ENCODE data around the gene AGAP3. TPM values are rescaled to one million over a fixed set of nuclear protein-coding genes. Genes with fewer than 3 reads are reported as not detected.
A peak's percentile ranks its signal among the peaks of the same experiment; 100 is the strongest.

Gene AGAP3
- total and polyA plus RNA-seq, 2 of the 4 experiments (the other 2 are of a cell fraction): 35.3 to 93.9 TPM

- no TSS peak for BruUV-seq (replicated peaks)
Measured at GRCh38 chr7:151134743-151135524, 48.7 kb downstream of the AGAP3 start.

More at GRCh38 chr7:151134743-151135524, 48.7 kb downstream of the AGAP3 start:
- H3K4me1 ChIP-seq (ENCODE audit: control insufficient read depth, insufficient read depth, low read length): no peaks in the 10 kb centered on the region
- H4K91ac ChIP-seq (ENCODE audit: insufficient read depth, low read depth, low read length): no peak overlapping the region
- intact Hi-C loops (cut with micrococcal nuclease) (no loop called here), in situ Hi-C loops (cut with MboI; ENCODE audit: low sequenced_read_pairs) (no loop called here), dilution Hi-C loops (cut with HindIII; ENCODE audit: low sequenced_read_pairs, unreplicated experiment) (no loop called here)
- H2BK5ac ChIP-seq (ENCODE audit: low read depth, low read length, poor library complexity, severe bottlenecking): no peak overlapping the region
- H3K9me3 ChIP-seq (ENCODE audit: control insufficient read depth, insufficient read depth, low read length): no peaks in the 10 kb centered on the region
- H3K56ac ChIP-seq (ENCODE audit: extremely low read depth, insufficient read depth, low read length): no peak overlapping the region
- H3K14ac ChIP-seq (replicated peaks; ENCODE audit: low read depth, low read length): no peak overlapping the region
- WGBS, 2 experiments (ENCODE audit: extremely low coverage in 2 of 2, insufficient read length in 1 of 2): 93% methylated on average over 10 of the region's 14 CpGs; no CpG with 5 or more reads in 1 of the 2 experiments
- H2BK15ac ChIP-seq (ENCODE audit: low read depth, low read length): no peak overlapping the region
- no peak overlapping the region for H4K8ac ChIP-seq (ENCODE audit: low read depth in 2 of 2, low read length in 2 of 2)
- no peak overlapping the region for H3K4ac ChIP-seq (ENCODE audit: low read depth, low read length)
- H2AFZ ChIP-seq (replicated peaks; ENCODE audit: low read length, poor library complexity): no peak overlapping the region
- H3K9me1 ChIP-seq (ENCODE audit: insufficient read depth, low read length): no peaks in the 10 kb centered on the region; the same call in 1 of the 2 replicates
- H2BK20ac ChIP-seq (ENCODE audit: low read depth, low read length): no peak overlapping the region
- H2AK9ac ChIP-seq (replicated peaks; ENCODE audit: low read depth, low read length, poor library complexity): peak overlapping the region; percentile 25
- no peak overlapping the region for H3K18ac ChIP-seq (ENCODE audit: low read depth, low read length)
- no peak overlapping the region for H3K4me3 ChIP-seq (ENCODE audit: insufficient read depth, low read depth, low read length)
- no peak overlapping the region for H4K5ac ChIP-seq (ENCODE audit: low read depth, low read length)
- H3K9ac ChIP-seq (ENCODE audit: low read depth, low read length): no peak overlapping the region
- ATAC-seq (ENCODE audit: low read depth): no peak
- peaks cover 82% of the 10 kb centered on the region for H3K36me3 ChIP-seq (ENCODE audit: control insufficient read depth, insufficient read depth, low read length)
- H3K23ac ChIP-seq (ENCODE audit: low read depth, low read length): no peak overlapping the region
- peaks cover 0 to 6% of the 10 kb centered on the region in 2 experiments; a peak in 2 of 4 replicates for H3K79me1 ChIP-seq (ENCODE audit: low read depth in 1 of 2, low read length in 2 of 2)
- ChIA-PET POLR2A (ENCODE audit: unreplicated experiment) (no interaction called here), CTCF (no interaction called here)
- no peaks in the 10 kb centered on the region for H3K27me3 ChIP-seq (ENCODE audit: control insufficient read depth, insufficient read depth, low read length)
- no peaks in the 10 kb centered on the region; the same call in none of the 2 replicates for H4K20me1 ChIP-seq (ENCODE audit: insufficient read depth, low read length)
- DNase-seq: no peak
- H2AK5ac ChIP-seq (ENCODE audit: low read depth, low read length): no peak overlapping the region
- H3K4me2 ChIP-seq (ENCODE audit: low read depth, low read length): no peak overlapping the region
- H2BK120ac ChIP-seq (ENCODE audit: low read depth, low read length): no peak overlapping the region
- no peak for TF ChIP-seq RCOR1 (IDR thresholded peaks at IDR 0.05; ENCODE audit: insufficient replicate concordance, low read length)
- no peak for TF ChIP-seq POLR2A (IDR thresholded peaks at IDR 0.05; ENCODE audit: low read depth, low read length)
- no peak for TF ChIP-seq CTCF (conservative IDR thresholded peaks at IDR 0.05; ENCODE audit: low read depth, low read length)
- H3K27ac ChIP-seq (ENCODE audit: insufficient read depth, low read length): no peak overlapping the region
